Measurements from ENCODE around the gene PRKCH.

The PRKCH gene

DNA sequence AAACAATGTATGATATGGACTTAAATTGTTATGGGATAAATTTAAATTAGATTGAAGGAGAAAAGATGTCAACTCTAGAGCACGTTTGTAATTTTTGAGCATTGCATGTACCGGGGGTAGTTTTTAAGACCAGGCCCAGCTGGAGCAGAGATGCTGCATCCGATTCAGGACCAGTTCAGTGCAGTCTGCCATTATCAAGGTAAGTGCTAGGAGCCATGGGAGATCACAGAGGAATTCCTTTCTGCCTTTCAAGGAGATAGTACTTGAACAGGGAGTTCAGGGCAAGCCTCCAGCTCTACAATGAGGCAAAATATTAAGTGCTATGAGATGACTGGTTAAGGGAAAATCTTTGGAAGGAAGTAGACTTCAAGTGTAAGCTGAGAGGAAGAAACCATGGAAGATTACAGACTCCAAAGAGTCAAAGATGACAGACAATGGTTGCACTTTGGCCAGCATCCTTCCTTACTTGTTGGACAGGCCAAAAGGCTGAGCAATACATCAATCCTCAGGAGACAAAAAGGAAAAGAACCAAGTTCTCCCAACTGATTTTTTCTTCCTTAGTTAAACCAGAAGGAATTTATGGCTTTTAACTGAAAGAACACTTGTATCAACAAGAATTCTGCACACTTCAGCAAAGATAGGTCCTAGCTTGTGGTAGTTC, 260.7 kb downstream of the PRKCH start:
- DNase-seq (ENCODE audit: low read depth in 2 of 2) = no peak

DNA sequence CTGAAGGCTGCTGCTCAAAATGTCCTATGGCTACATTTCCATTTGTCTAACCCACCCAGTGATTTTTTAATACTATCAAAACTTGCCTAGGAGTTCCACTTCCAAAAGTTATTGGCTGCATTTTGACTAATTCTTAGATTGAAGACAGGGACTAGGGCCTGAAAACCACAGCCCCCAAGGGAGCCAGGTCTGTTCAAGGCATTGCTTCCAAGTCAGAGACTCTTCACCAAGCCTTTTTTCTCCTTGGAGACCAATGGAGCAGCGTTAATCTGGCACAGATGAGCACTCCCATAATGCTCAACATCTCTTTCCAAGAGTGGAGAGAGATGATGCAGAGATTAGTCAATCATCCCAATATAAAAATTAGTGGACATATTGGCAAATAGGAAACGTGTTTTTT, 261.4 kb downstream of the PRKCH start:
- no peak for DNase-seq (ENCODE audit: low read depth in 2 of 2)

DNA sequence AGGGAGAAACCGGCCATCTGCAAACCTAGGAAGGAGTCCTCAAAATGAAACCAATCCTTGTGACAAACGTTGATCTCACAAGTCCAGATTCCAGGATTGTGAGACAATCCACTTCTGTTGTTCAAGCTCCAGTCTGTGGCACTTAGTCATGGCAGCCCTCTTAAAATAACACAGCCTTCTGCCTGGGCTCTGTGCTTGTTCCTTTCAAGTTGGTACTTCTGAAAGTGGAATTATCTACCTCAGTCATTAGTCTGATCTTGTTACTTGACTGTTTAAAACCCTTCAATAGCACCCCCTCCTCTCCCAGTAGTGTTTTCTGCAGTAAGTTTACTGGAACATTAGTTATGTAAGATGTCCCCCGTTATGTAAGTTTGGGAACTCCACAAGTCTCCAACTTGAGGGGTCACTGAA, 263.0 kb downstream of the PRKCH start:
- no peak for DNase-seq (ENCODE audit: low read depth in 2 of 2)

DNA sequence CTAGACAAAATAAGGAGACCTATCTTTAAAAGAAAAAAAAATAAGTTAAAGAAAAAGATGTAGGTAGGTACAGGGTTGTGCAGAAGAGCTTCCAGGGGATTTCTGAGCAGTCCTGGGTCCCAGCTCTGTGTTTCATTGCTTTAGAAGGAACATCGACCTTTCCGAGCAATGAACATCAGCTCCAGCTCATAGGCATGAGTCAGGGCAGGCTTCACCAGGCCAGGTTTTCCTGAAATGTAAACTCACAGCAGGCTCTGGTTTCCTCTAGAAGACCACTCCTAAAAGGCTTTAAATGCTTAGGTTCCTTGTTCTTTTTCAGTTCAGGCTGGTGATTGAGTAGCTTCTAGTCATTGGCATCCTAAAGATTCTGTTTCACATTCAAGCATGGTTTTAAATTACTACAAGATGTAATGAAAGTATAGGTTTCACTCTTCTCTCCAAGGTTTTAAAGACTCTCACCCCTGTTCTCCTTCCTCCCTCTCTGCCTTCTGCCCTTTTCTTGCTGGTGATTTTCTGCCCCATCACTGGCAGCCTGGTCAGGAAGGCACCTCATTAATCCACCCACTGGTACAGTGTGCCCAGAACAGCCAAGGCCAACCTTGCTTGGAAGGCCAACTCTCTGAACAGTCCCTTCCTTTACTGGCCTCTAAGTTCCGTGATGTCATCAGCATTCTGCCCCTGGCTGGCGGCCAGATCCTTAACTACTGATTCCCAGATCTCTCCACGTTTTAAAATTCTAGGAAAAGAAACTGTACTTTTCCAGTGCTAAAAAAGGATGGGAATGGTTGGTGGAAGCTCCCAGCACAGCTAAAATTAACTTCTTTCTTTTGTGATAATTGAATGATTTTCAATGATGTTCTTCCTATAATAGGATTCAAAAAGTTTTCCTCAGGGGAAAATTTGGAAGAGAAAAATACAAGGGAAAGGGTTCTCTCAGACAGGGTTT, 264.5 kb downstream of the PRKCH start:
- DNase-seq (ENCODE audit: low read depth in 2 of 2) = no peak

DNA sequence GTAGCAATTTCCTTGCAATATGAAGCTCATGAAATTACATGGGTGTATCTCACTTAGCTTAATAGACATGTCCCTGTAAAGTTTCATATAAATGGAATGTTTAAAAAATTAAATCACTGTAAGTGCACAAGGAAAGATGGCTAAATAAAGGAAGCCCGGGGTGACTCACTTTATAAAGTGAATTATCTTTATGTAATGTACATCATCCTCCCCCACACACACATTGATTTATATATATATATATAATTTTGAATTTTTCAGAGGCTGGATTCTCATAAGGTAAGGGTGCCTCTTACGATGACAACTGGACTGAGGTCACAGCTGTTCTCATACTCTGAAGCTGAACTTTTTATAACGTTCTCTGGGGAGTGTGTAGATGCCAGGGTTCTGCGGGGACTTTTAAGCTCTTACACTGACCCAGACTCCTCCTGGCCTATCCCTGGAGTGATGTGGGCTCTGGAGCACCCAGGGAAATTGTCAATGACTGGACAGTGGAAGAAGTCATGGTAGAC, 265.2 kb downstream of the PRKCH start:
- DNase-seq (ENCODE audit: low read depth in 2 of 2) = no peak

DNA sequence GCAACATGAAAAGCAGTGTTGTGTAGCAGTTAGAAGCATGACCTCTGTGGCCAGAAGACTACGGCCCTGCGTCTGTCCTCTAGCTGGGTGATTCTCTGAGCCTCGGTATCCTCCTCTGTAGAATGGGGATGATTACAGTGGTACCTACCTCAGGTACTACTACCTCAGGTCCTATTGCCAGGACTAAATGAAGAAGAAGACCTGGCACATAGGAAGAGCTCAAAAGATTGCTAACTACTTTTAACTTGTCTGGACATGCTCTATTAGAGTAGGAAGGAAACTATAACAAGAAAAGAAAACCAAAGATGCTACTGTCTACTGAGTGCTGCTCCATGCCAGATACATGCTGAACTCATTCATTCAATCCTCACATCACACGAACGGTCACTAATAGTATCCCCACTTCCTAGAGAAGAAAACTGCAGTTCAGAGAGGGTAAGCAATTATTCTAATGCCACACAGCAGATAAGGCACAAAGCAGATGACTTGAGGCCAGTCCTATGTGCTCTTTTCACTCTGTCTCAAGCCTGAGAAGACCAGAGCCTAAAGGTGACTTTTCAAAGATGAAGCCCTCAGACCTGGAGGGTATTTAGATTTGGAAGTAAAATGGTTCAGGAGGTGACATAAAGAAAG, 265.8 kb downstream of the PRKCH start:
- DNase-seq (ENCODE audit: low read depth in 2 of 2) = no peak

DNA sequence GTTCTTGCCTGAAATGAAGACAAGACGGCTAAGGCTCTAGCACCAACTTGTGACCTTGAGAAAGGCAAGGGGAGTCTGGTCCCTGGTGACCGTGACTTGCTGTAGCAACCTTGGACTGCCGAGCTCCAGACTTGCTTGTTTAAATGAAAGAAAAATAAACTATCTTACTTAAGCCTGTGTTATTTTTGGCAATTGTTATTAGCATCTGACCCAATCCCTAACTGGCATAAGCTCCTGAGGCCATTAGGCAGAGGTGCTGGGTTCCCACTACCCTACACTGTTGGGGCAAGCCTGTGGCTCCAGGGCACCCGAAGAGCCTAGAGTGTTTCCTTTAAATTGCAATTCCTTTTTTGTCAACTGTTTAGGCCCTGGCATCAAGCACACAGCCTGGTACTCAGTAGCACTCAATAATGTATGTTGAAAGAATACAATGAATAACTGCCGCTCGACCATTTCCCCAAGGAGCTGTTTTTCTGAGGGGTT, 267.1 kb downstream of the PRKCH start:
- DNase-seq (ENCODE audit: low read depth in 2 of 2) = no peak

DNA sequence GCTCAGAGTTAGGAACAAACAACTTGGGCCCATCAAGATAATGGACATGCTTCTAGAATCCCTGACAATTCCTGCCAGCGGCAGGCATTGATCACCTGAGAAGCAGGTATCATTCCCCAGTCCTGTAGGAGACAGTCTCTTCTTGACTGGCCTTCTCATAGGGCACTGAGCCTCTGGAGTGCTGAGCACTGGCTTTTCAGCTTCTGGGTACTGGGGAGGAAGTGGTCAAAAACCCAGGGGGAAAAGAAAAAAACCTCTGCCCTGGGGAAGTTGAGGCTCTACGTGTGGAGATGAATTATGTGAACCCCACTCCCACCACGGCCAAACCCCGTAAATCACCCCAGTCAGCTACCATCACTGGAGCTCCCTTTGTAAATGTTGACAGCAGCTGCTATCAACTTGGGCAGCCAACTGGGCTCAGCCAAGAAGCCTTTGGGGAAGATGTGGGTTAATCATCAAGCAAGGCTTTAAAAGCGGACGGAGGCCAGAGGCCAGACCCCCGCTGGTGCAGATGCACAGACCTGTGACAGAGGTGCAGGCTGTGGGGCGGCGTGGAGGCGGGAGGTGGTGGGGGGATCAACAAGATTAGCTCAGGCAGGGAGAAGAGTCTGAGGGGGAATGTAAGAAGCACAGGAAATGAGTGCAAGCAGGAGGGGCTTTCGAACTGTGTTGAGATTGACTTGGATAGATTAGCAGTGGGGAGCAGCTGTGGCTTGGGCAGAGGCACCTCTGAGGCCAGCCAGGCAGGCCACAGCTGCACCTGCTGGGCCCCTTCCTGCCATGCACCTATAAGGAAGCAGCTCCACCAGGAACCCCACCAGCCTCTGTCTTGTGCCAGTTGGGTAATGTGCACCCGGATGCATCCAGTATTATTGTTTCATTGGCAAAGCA, 268.6 kb downstream of the PRKCH start:
- DNase-seq (ENCODE audit: low read depth in 2 of 2) = no peak

DNA sequence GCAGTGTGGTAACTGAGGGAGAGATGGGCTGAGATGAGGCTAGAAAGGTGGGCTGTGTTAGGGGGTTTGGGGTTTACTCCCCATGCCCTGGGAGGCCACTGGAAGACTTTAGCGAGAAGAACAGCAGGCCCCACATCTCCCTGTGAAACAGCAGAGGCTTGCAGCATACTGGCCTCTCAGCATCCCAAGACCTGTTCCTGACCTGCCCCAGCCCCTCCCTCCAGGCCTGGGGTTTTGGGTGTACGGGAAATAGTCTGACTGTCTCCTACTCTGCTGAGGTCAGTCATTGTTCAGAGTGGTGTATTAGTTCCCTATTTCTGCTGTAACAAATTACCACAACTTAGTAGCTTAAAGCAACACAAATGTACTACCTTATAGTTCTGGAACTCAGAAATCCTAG, 270.5 kb downstream of the PRKCH start:
- DNase-seq (ENCODE audit: low read depth in 2 of 2) = no peak

DNA sequence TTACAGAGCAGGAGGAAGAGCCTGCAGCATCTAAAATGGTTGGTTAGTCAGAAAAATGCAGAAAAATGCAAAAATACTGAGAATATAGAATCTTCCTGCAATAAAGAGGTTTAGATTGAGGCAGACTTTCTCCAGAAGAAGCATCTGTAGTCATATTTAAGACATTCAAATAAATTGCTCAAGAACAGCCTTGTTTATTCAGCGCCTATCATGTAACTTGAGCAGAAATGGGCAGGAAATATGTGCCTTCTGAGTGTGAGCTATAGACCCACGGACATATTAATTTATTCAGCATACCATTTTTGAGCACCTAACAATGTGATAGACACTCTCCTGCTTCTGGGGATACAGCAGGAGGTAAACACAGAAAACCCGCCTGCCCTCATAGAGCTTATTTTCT, 272.0 kb downstream of the PRKCH start:
- DNase-seq (ENCODE audit: low read depth in 2 of 2) = no peak

DNA sequence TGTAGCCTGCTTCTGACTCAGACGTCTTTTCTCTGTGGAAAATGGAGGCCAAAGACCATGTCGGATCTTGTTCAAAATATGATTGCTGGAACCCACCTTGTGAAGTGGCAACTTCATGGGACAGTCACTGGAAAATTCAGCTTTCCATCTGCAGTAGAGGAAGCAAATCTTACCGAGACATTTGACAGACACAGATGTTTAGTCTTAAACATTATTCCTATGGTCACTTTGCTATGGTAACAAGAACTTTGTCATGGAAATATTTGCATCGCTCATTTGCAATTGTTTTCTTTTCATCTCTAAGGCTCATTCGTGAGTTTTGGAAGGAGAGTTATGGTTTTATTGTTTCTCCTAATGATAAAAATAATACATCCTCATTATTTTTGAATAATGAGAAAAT, 275.6 kb downstream of the PRKCH start:
- no peak for DNase-seq (ENCODE audit: low read depth in 2 of 2)

DNA sequence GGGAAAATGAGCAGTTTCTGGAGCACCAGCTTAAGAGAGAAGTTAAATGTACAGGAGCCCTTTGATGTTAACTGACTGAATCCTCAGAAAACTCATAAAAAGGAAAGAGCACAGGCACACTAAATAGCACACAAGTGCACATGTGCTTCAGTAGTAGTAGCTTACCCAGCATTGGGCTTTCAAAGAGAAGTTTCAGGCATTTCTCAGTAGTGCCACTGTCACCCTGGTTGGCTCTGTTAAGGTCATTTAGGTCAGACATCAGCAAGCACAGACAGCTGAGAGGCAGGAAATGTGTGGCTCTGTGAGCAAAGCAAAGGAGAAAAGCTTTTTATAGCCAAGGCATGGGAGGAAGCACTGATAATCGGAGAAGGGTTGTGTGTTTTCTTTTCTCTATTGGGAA, 277.6 kb downstream of the PRKCH start:
- no peak for DNase-seq (ENCODE audit: low read depth in 2 of 2)

DNA sequence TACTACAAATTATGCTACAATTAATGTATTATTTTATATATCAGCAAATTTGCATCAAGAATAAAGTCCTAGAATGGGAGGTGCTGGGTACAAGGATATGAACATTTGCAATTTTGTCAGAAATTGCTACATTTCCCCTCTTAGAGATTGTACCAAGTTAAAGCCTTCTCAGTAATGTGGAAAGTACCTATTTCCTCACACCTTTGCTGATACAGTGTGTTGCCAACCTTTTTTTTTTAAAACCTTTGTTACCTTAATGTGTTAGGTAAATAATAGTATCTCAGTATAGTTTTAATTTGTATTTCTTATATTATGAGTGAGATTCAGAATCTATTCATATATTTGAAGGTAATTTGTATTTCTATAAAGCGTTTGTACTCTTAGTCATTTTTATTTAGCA, 278.6 kb downstream of the PRKCH start:
- DNase-seq (ENCODE audit: low read depth in 2 of 2) = no peak
